HEK293 (cell line): ENCODE measurements around the gene FCHSD1.

Experiments used
- CTCF ChIP-seq: fragments of 450-650 bp; formaldehyde crosslinking; IDR thresholded peaks from 2 replicates; pipeline ENCODE4 v1.5.1; 2016; ENCODE audit warnings: missing biosample characterization, missing genetic modification characterization
- MEIS1 ChIP-seq: sonication (generic); formaldehyde crosslinking; IDR thresholded peaks from 2 replicates; pipeline ENCODE4 v1.8.1; 2022; ENCODE audit warnings: missing genetic modification reagents, mild to moderate bottlenecking, borderline replicate concordance
- ZBTB49 ChIP-seq: fragments of 450-650 bp; formaldehyde crosslinking; IDR thresholded peaks from 2 replicates; pipeline ENCODE4 v1.5.1; 2016; ENCODE audit warnings: missing biosample characterization, missing genetic modification characterization, low read depth
- ZNF114 ChIP-seq: fragments of 450-650 bp; formaldehyde crosslinking; IDR thresholded peaks from 2 replicates; pipeline ENCODE4 v1.5.0; 2017; ENCODE audit warnings: missing biosample characterization, missing genetic modification characterization
- ZNF157 ChIP-seq: fragments of 450-650 bp; formaldehyde crosslinking; IDR thresholded peaks from 2 replicates; pipeline ENCODE4 v1.5.1; 2016; ENCODE audit warnings: missing biosample characterization, missing genetic modification characterization
- ZNF184 ChIP-seq: fragments of 450-650 bp; IDR thresholded peaks from 2 replicates; pipeline ENCODE4 v1.5.1; 2018; ENCODE audit warnings: missing biosample characterization, mild to moderate bottlenecking, missing genetic modification characterization
- ZNF214 ChIP-seq: fragments of 450-650 bp; formaldehyde crosslinking; IDR thresholded peaks from 2 replicates; pipeline ENCODE4 v1.5.1; 2017; ENCODE audit warnings: missing biosample characterization, mild to moderate bottlenecking, missing genetic modification characterization, borderline replicate concordance
- ZNF248 ChIP-seq: fragments of 450-650 bp; formaldehyde crosslinking; IDR thresholded peaks from 2 replicates; pipeline ENCODE4 v1.5.1; 2017; ENCODE audit warnings: missing biosample characterization, missing genetic modification characterization
- ZNF274 ChIP-seq, 2 experiments: fragments of 200-500 bp in 1 of 2; fragments of 450-650 bp in 1 of 2; sonication (Bioruptor generic) in 1 of 2; formaldehyde crosslinking in 1 of 2; IDR thresholded peaks; 2 replicates each; pipeline versions ENCODE4 v1.5.1 to v1.6.1; 2014 to 2016; ENCODE audit warnings: borderline replicate concordance in 1 of 2, inconsistent platforms in 1 of 2, low read length in 1 of 2, missing biosample characterization in 1 of 2, missing genetic modification characterization in 1 of 2
- ZNF449 ChIP-seq: fragments of 450-650 bp; formaldehyde crosslinking; IDR thresholded peaks from 2 replicates; pipeline ENCODE4 v1.5.1; 2017; ENCODE audit warnings: missing biosample characterization, mild to moderate bottlenecking, missing genetic modification characterization, moderate library complexity
- ZNF510 ChIP-seq: fragments of 450-650 bp; formaldehyde crosslinking; IDR thresholded peaks from 2 replicates; pipeline ENCODE4 v1.5.1; 2018; ENCODE audit warnings: mild to moderate bottlenecking, missing genetic modification characterization, missing biosample characterization; ENCODE audit not compliant: insufficient replicate concordance
- ZNF629 ChIP-seq: fragments of 450-650 bp; formaldehyde crosslinking; IDR thresholded peaks from 2 replicates; pipeline ENCODE4 v1.5.1; 2017; ENCODE audit warnings: missing biosample characterization, missing genetic modification characterization
- ZNF792 ChIP-seq: fragments of 450-650 bp; formaldehyde crosslinking; IDR thresholded peaks from 2 replicates; pipeline ENCODE4 v1.5.1; 2016; ENCODE audit warnings: missing biosample characterization, missing genetic modification characterization
- TF ChIP-seq, protein P1 (sequence below): fragments of 450-650 bp; formaldehyde crosslinking; IDR thresholded peaks from 2 replicates; pipeline ENCODE4 v1.5.1; 2016; ENCODE audit warnings: missing biosample characterization, missing genetic modification characterization

DNA sequence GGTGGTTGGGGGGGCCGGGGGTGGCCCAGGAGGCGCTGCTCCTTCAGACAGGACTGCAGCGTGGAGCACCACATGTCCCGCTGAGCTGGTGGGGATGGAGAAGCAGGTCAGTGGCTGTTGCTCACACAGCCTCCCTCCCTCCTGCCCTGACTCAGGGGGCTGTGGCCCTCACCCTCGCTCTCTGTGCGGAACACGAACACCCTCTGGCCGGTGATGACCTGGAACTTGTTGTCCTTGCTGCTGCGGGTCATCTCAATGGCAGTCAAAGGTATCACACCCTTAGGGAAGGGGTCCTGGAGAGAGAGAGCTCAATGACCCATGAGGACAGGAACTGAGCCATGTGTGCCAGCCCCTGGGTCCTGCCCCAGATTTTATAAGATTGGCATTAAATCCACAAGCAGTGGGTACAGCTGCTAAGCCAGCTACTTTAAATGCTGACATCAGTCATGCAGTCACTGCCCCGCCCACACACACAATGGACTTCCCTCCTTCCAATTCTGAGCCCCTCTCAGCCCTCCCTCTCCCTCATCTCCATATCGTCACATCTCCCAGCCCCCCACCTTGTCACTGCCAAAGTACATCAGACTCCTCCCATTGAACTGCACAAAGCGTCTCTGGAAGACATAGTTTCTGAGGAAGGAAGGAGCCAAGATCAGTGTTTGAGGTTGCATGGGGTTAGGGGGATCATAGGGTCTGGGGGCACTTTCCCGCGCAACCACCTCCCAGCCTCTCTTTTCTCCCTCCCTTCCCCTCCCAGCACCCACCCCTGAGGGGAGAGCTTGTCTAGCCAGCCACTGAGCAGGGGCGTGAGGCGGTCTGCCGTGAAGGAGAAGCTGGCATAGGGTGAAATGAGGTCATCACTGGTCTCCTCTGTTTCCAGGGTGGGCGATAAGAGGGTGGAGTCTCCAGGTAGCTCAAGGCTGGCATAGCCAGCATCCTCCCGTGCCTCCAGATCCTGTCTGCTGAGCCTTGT lies 21.9 kb upstream of the FCHSD1 start:
- TF ChIP-seq CTCF (tag by site-specific recombination) (no peak), ZNF248 (tag by site-specific recombination) (no peak), ZNF510 (tag by site-specific recombination) (no peak), MEIS1 (no peak), ZNF114 (tag by site-specific recombination) (no peak), ZNF214 (no peak), ZNF792 (tag by site-specific recombination) (no peak), ZNF184 (no peak), ZNF274 (IDR thresholded peaks at IDR 0.05; ENCODE audit: low read length) (no peak), ZNF274 (tag by site-specific recombination; IDR thresholded peaks at IDR 0.05; ENCODE audit: borderline replicate concordance) (no peak), ZNF629 (0 out of 2 replicates have a peak, but pooled peaks have one; percentile 33), ZBTB49 (no peak), ZNF449 (tag by site-specific recombination) (no peak), ZNF157 (tag by site-specific recombination) (no peak)
- TF ChIP-seq, protein P1, sequence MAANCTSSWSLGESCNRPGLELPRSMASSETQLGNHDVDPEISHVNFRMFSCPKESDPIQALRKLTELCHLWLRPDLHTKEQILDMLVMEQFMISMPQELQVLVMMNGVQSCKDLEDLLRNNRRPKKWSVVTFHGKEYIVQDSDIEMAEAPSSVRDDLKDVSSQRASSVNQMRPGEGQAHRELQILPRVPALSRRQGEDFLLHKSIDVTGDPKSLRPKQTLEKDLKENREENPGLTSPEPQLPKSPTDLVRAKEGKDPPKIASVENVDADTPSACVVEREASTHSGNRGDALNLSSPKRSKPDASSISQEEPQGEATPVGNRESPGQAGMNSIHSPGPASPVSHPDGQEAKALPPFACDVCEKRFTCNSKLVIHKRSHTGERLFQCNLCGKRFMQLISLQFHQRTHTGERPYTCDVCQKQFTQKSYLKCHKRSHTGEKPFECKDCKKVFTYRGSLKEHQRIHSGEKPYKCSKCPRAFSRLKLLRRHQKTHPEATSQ, result no peak
